SKM-1 treated with dmso at 0.1 percent for 144 hours (cell line): Measurements from ENCODE around the gene LPP.

Experiments used
- DNase-seq: peaks from one replicate; lab custom pipeline; 2025; ENCODE audit not compliant: unreplicated experiment; lab: John Stamatoyannopoulos, UW

Gene LPP

DNA sequence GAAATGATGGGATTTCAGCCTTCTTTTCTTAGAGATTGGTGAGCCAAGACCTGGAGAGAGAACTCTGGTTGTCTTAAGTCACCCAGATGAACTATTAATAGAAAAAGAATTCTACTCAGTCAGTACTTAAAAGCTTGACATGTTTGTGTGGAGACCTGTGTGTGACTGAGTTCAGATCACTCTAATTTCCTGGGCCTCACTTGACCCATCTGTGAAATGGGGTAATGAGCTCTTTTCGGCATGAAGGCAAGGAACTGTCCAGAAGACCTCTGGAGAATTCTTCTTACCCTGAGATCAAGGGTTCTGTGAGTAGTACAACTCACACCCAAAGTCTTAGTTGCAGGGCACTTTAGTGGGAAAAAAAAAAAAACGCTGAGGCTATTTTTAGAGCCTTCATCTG is 92.9 kb downstream of the LPP start:
- DNase-seq = no peak

GRCh38 chr3:188248036-188248561 is 94.1 kb downstream of the LPP start:
- DNase-seq = no peak

- no peak for DNase-seq
Measured at GRCh38 chr3:188253123-188253793, 99.3 kb downstream of the LPP start.

GRCh38 chr3:188253800-188254452 is 100.0 kb downstream of the LPP start:
- DNase-seq = no peak

GRCh38 chr3:188254520-188255070 is 100.6 kb downstream of the LPP start:
- DNase-seq = no peak

- DNase-seq = no peak
Measured at GRCh38 chr3:188255190-188255589, 101.2 kb downstream of the LPP start.

DNA sequence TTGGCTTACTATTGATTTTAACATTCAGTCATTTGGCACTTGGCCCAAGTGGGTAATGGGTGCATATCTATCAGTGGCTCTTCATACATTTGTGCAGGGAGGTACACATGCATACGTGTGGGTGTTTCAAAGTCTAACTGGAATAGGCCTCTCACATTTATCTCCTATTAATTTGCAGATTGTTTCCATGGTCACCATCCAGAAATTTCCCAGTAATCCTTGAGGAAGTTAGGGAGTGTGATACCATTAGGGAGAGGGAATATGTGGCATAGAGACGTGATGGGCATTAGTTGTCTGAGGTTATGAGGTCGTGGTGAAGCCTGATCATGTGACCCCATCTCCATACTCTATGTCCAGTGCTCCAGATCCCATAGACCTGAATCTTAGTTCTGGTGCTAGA is 102.8 kb downstream of the LPP start:
- DNase-seq = no peak

DNA sequence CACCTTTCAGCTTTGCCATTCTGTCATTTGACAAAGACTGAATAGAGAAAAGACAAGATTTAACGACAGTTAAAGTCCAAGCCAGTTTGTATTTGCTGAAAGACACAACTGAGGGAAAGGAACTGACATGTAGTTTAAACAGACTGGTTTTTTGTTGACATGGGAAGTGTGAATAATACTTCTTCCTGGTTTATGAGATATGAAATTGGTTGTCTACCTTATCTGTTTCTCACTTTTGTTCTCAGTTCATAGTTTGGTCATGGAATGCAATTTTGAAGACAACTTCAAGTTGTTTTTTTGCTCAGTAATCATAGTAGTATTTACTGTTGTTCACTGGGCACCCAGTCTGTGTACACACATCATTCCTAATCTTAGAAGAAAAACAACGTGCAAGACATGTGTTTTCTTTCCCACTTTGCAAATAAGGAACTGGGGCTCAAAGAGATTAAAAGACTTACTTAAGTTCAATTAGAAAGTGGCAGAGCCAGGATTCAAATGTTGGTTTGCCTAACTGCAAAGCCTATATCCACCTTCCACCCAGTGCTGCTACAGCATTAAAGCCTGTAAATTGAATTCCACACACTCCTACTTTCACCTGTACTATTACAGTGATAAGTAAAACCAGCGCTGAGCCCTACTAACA is 103.5 kb downstream of the LPP start:
- DNase-seq = no peak

DNA sequence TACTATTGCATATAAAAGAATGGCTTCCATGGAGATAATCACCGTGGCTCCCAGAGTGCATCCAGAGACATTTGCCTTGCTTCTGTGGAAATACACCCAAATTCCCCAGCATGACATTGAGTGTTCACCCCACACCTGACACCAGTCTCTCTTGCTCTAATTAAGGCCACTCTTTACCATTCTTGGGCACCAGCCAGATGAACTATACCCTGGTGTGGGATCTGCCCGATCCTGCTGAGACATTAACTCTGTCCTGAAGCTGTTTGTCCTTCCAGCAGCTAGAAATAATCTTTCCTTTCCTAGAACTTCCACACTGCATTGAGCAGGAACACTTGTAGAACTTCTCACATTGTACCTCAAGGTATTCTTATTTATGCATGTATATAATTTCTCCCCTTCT is 105.2 kb downstream of the LPP start:
- no peak for DNase-seq

GRCh38 chr3:188259596-188259995 is 105.6 kb downstream of the LPP start:
- DNase-seq = no peak

- DNase-seq = no peak
Measured at GRCh38 chr3:188261011-188261410, 107.1 kb downstream of the LPP start.

DNA sequence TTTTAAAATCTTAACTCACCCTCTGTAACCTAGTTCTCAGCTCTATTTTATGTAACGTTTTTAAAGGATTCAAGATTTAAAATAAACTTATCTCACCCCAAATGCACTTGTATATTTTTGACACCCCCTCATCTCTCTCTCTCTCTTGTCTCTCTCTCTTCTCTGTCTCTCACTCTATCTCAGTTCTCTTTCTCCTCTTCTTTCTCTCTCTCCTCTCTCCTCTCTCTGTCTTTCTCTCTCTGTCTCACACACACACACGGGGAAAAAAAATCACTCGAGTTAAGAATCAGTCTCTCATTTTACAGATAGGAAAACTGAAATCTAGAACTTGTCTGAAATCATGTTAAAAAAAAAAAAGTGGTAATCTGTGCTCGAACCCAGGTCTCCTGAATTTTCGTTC is 108.5 kb downstream of the LPP start:
- DNase-seq = no peak

- DNase-seq = no peak
Measured at GRCh38 chr3:188262913-188263683, 109.1 kb downstream of the LPP start.

DNA sequence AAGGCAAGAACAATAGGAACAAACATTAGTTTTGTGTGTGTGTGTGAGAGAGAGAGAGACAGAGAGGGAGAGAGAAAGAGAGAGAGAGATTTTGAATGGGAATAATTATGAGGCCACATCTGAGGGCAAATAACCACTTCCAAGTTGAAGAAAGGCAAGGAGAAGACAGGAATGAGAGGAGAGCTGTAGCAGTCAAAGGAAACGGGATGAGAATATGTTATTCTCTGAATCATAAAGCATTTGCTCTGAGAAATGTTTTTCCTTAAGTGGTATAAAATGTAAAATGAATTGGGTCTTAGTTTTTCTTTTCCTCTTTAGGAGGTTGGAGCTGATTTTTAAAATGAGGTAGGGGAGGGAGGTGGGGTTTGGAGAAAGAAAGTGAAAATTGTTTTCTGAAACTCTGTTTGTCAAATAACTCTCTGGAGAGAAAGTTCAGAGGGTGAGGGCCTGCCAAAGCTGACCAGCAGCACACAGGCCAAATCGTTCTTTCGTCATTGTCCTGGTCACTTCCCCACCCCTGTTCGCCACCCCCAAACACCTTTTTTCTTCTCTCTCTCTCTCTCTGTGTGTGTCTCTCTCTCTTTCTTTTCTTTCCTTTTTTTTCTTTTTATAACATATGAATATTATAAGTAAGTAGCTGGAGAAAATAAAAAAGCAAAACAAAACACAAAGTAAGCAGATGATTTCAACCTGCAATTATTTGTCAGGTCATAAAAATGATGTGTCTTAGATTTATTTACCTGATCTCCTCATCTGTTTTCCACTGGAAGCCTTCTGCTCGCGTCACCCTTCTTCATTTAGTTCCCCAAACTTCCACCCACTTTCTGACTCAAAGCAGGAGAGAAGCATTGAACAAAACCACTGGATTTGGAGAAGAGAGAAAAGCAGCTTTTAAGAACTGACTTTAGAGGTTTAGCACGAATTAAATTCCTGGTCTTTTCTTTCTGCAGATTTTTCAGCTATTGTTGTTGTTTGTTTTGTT is 110.6 kb downstream of the LPP start:
- no peak for DNase-seq

GRCh38 chr3:188266562-188267274 is 112.8 kb downstream of the LPP start:
- no peak for DNase-seq

- DNase-seq = no peak
Measured at GRCh38 chr3:188267790-188268335, 113.9 kb downstream of the LPP start.

- DNase-seq = no peak
Measured at GRCh38 chr3:188268336-188268735, 114.4 kb downstream of the LPP start.

- DNase-seq = no peak
Measured at GRCh38 chr3:188269040-188269439, 115.1 kb downstream of the LPP start.

- DNase-seq = peak; percentile 74
Measured at GRCh38 chr3:188270423-188270972, 116.5 kb downstream of the LPP start.
